Neural cell (in vitro differentiated cells): ENCODE results near the gene SDK2. TPM values are rescaled to one million over a fixed set of nuclear protein-coding genes. Genes with fewer than 3 reads are reported as not detected.

Source experiments
- H2AFZ ChIP-seq: fragments of 200-600, 300-800 bp; sonication (generic), shearing (Covaris generic); 2 replicates; pipeline ENCODE4 v1.6.0; 2014; ENCODE audit warnings: low read depth, mild to moderate bottlenecking, antibody characterized with exemption, low read length, moderate library complexity
- H3F3A ChIP-seq: fragments of 200-600 bp; shearing (Covaris generic); 2 replicates; pipeline ENCODE4 v1.6.1; 2016; ENCODE audit warnings: mild to moderate bottlenecking, moderate library complexity, mixed read lengths, antibody characterized with exemption, low read length; ENCODE audit not compliant: insufficient read depth, poor library complexity, severe bottlenecking
- H3K27ac ChIP-seq: fragments of 200-600, 300-800 bp; sonication (generic), shearing (Covaris generic); 2 replicates; pipeline ENCODE4 v1.5.1; 2014; ENCODE audit warnings: mild to moderate bottlenecking, low read length, moderate library complexity
- H3K27me3 ChIP-seq: fragments of 300-800, 200-600 bp; sonication (generic), shearing (Covaris generic); 2 replicates; pipeline ENCODE4 v1.6.0; 2014; ENCODE audit warnings: mild to moderate bottlenecking, low read depth, low read length, moderate library complexity; ENCODE audit not compliant: insufficient read depth
- H3K36me3 ChIP-seq: fragments of 300-800, 200-600 bp; sonication (generic), shearing (Covaris generic); 2 replicates; pipeline ENCODE4 v1.5.1; 2014; ENCODE audit warnings: mild to moderate bottlenecking, antibody characterized with exemption, low read length, moderate library complexity; ENCODE audit not compliant: insufficient read depth
- H3K4me2 ChIP-seq: fragments of 300-800, 200-600 bp; sonication (generic), shearing (Covaris generic); 2 replicates; pipeline ENCODE4 v1.6.0; 2014; ENCODE audit warnings: mild to moderate bottlenecking, low read length
- H3K4me3 ChIP-seq: fragments of 300-800, 200-600 bp; sonication (generic), shearing (Covaris generic); 2 replicates; pipeline ENCODE4 v1.5.1; 2014; ENCODE audit warnings: mild to moderate bottlenecking, low read length, moderate library complexity
- H3K79me2 ChIP-seq: fragments of 200-600 bp; shearing (Covaris generic); replicated peaks from 2 replicates; pipeline ENCODE4 v1.6.0; 2014; ENCODE audit warnings: mild to moderate bottlenecking, low read length, moderate library complexity; ENCODE audit not compliant: insufficient read depth
- H3K9ac ChIP-seq: fragments of 300-800, 200-600 bp; sonication (generic), shearing (Covaris generic); 2 replicates; pipeline ENCODE4 v1.6.1; 2016; ENCODE audit warnings: mild to moderate bottlenecking, low read length, mixed read lengths
- H3K9me2 ChIP-seq: fragments of 200-600 bp; shearing (Covaris generic); 2 replicates; pipeline ENCODE4 v1.6.1; 2016; ENCODE audit warnings: mild to moderate bottlenecking, low read length, mixed read lengths; ENCODE audit not compliant: insufficient read depth
- H3K9me3 ChIP-seq: fragments of 200-600, 300-800 bp; sonication (generic), shearing (Covaris generic); 2 replicates; pipeline ENCODE4 v1.6.1; 2016; ENCODE audit warnings: mild to moderate bottlenecking, mixed run types, low read length, moderate library complexity, mixed read lengths
- H4K20me1 ChIP-seq: fragments of 200-600 bp; shearing (Covaris generic); 2 replicates; pipeline ENCODE4 v1.6.1; 2016; ENCODE audit warnings: mild to moderate bottlenecking, mixed run types; ENCODE audit not compliant: insufficient read depth
- CTCF ChIP-seq: fragments of 450-650 bp; IDR thresholded peaks from 2 replicates; pipeline ENCODE4 v1.5.1; 2014; ENCODE audit warnings: antibody characterized with exemption, mild to moderate bottlenecking, moderate library complexity; ENCODE audit not compliant: poor library complexity, severe bottlenecking
- EP300 ChIP-seq: fragments of 450-650 bp; conservative IDR thresholded peaks from 2 replicates; pipeline ENCODE4 v1.6.1; 2014; ENCODE audit warnings: antibody characterized with exemption, mild to moderate bottlenecking, moderate library complexity; ENCODE audit not compliant: poor library complexity, severe bottlenecking
- EZH2 ChIP-seq: fragments of 200-600, 300-800 bp; shearing (Covaris generic), sonication (generic); IDR thresholded peaks from 2 replicates; pipeline ENCODE4 v1.6.1; 2014; ENCODE audit warnings: antibody characterized with exemption, low read length, borderline replicate concordance, mild to moderate bottlenecking; ENCODE audit not compliant: insufficient read depth, poor library complexity, severe bottlenecking
- MXI1 ChIP-seq: fragments of 450-650 bp; conservative IDR thresholded peaks from 2 replicates; pipeline ENCODE4 v1.6.1; 2014; ENCODE audit warnings: antibody characterized with exemption, mild to moderate bottlenecking; ENCODE audit not compliant: poor library complexity, severe bottlenecking
- POLR2AphosphoS5 ChIP-seq: IDR thresholded peaks from 2 replicates; pipeline ENCODE4 v1.6.1; 2012
- RAD21 ChIP-seq: fragments of 450-650 bp; conservative IDR thresholded peaks from 2 replicates; pipeline ENCODE4 v1.6.1; 2014; ENCODE audit warnings: antibody characterized with exemption, mild to moderate bottlenecking, moderate library complexity
- REST ChIP-seq: IDR thresholded peaks from 2 replicates; pipeline ENCODE4 v1.6.1; 2012; ENCODE audit warnings: borderline replicate concordance
- SMC3 ChIP-seq: fragments of 450-650 bp; conservative IDR thresholded peaks from 2 replicates; pipeline ENCODE4 v1.6.1; 2014; ENCODE audit warnings: antibody characterized with exemption, mild to moderate bottlenecking, moderate library complexity; ENCODE audit not compliant: poor library complexity
- TAF1 ChIP-seq: IDR thresholded peaks from 2 replicates; pipeline ENCODE4 v1.6.1; 2012; ENCODE audit warnings: low read depth
- polyA plus RNA-seq: library from polyadenylated mRNA; depleted of rRNA; stranded (reverse); fragments of >200 nt; gene quantifications from 2 replicates; pipeline ENCODE4 v1.2.3, GENCODE V29; 2014

The SDK2 gene
- polyA plus RNA-seq, 1 donor from 2014 or later = 0.73 TPM

GRCh38 chr17:73468221-73468620 is 176.0 kb downstream of the SDK2 start:
- no peaks in the 10 kb centered on the region for H3K36me3 ChIP-seq
- no peak overlapping the region for H3K27ac ChIP-seq
- H4K20me1 ChIP-seq = no peaks in the 10 kb centered on the region
- H3K9ac ChIP-seq = no peak overlapping the region
- H3K4me3 ChIP-seq = no peak overlapping the region
- H3K79me2 ChIP-seq = no peaks in the 10 kb centered on the region
- no peak overlapping the region for H3K4me2 ChIP-seq
- H3F3A ChIP-seq = no peaks in the 10 kb centered on the region
- no peaks in the 10 kb centered on the region for H3K9me3 ChIP-seq
- H3K9me2 ChIP-seq = no peaks in the 10 kb centered on the region
- TF ChIP-seq REST (no peak), RAD21 (no peak), MXI1 (no peak), EP300 (no peak), EZH2 (no peak), CTCF (no peak), TAF1 (no peak), SMC3 (no peak), POLR2AphosphoS5 (no peak)
- H3K27me3 ChIP-seq = no peaks in the 10 kb centered on the region
- H2AFZ ChIP-seq = no peak overlapping the region

GRCh38 chr17:73467651-73468050 is 176.6 kb downstream of the SDK2 start:
- no peak overlapping the region for H3K4me3 ChIP-seq
- no peaks in the 10 kb centered on the region for H3K79me2 ChIP-seq
- no peaks in the 10 kb centered on the region for H4K20me1 ChIP-seq
- no peak overlapping the region for H2AFZ ChIP-seq
- H3K27me3 ChIP-seq = no peaks in the 10 kb centered on the region
- TF ChIP-seq RAD21 (no peak), POLR2AphosphoS5 (no peak), MXI1 (no peak), TAF1 (no peak), CTCF (no peak)
- H3K4me2 ChIP-seq = no peak overlapping the region
- H3K27ac ChIP-seq = no peak overlapping the region
- no peaks in the 10 kb centered on the region for H3K9me2 ChIP-seq
- no peak overlapping the region for H3K9ac ChIP-seq
- no peaks in the 10 kb centered on the region for H3F3A ChIP-seq
- no peaks in the 10 kb centered on the region for H3K9me3 ChIP-seq
- H3K36me3 ChIP-seq = no peaks in the 10 kb centered on the region
